Measurements from ENCODE around the gene PDK3. TPM values are rescaled to one million over a fixed set of nuclear protein-coding genes. Genes with fewer than 3 reads are reported as not detected.

PDK3 gene
- total RNA-seq, 1 experiment from 2014 or later, result 9.6 TPM

GRCh38 chrX:24487571-24487970 lies 22.5 kb downstream of the PDK3 start:
- CTCF ChIA-PET, result interaction anchor here (0.6 kb wide), 1 partner anchor 71 kb away, joined by 4 read pairs; no protein-coding TSS in a partner anchor
- H3K9me2 ChIP-seq (ENCODE audit: insufficient read depth), result no peaks in the 10 kb centered on the region
- H3K4me3 ChIP-seq (replicated peaks in 1 of 2; ENCODE audit: low read depth in 1 of 2, low read length in 2 of 2), result no peak overlapping the region
- H3K27me3 ChIP-seq (ENCODE audit: insufficient read depth, low read length), result no peaks in the 10 kb centered on the region
- DNase-seq (ENCODE audit: low read depth, low spot score) (no peak), ATAC-seq (no peak)
- POLR2A ChIA-PET, result no interaction called here
- intact Hi-C loops (cut with micrococcal nuclease), result no loop called here
- no peaks in the 10 kb centered on the region for H3K36me3 ChIP-seq (ENCODE audit: control insufficient read depth in 1 of 2, insufficient read depth in 2 of 2, low read length in 2 of 2)
- no peaks in the 10 kb centered on the region for H3K9me3 ChIP-seq (ENCODE audit: control insufficient read depth in 1 of 2, insufficient read depth in 1 of 2, low read depth in 1 of 2, low read length in 2 of 2)
- H3K27ac ChIP-seq (ENCODE audit: low read depth, low read length), result no peak overlapping the region
- no peak overlapping the region for H2AFZ ChIP-seq (ENCODE audit: low read depth, low read length, poor library complexity, severe bottlenecking)
- H3K79me2 ChIP-seq (ENCODE audit: insufficient read depth, low read length), result no peaks in the 10 kb centered on the region
- H3K4me2 ChIP-seq (ENCODE audit: low read length), result no peak overlapping the region
- TF ChIP-seq RAD21 (IDR thresholded peaks at IDR 0.05; ENCODE audit: low read depth), result no peak
- TF ChIP-seq CBX3 (IDR thresholded peaks at IDR 0.05; ENCODE audit: low read depth), result no peak
- no peak for TF ChIP-seq SIN3A (IDR thresholded peaks at IDR 0.05; ENCODE audit: low read depth)
- TF ChIP-seq TCF7L2 (IDR thresholded peaks at IDR 0.05; ENCODE audit: borderline replicate concordance, extremely low read depth, insufficient read depth, insufficient read length), result no peak
- TF ChIP-seq CTCF (IDR thresholded peaks at IDR 0.05 in 2 of 3, conservative IDR thresholded peaks at IDR 0.05 in 1 of 3; ENCODE audit: borderline replicate concordance in 1 of 3, insufficient read depth in 1 of 3, low read depth in 2 of 3, low read length in 2 of 3), result no peak
- no peak for TF ChIP-seq SP1 (IDR thresholded peaks at IDR 0.05; ENCODE audit: low read depth)
- no peak for TF ChIP-seq ZBTB33 (IDR thresholded peaks at IDR 0.05; ENCODE audit: extremely low read depth, insufficient replicate concordance, low read length)
- TF ChIP-seq ZFX (IDR thresholded peaks at IDR 0.05), result no peak
- TF ChIP-seq ZNF274 (IDR thresholded peaks at IDR 0.05; ENCODE audit: low read depth, low read length), result no peak
- TF ChIP-seq POLR2AphosphoS5 (IDR thresholded peaks at IDR 0.05; ENCODE audit: low read depth, low read length), result no peak
- no peak for TF ChIP-seq SRF (IDR thresholded peaks at IDR 0.05; ENCODE audit: low read depth)
- RAD21 ChIA-PET (ENCODE audit: low non-redundant PET in 1 of 2, low total read pairs in 2 of 2, uncharacterized antibody in 2 of 2, unreplicated experiment in 2 of 2), result no interaction called here
- no peaks in the 10 kb centered on the region for H4K20me1 ChIP-seq (ENCODE audit: insufficient read depth)
- H3K4me1 ChIP-seq (ENCODE audit: control insufficient read depth in 1 of 2, insufficient read depth in 2 of 2, low read length in 2 of 2), result no peaks in the 10 kb centered on the region
- no peak overlapping the region for H3K9ac ChIP-seq (ENCODE audit: low read length)
- no TSS peak for BruUV-seq (replicated peaks)

All from HCT116 (cell line).